Stimulated activated CD8-positive, alpha-beta memory T cell treated with anti-CD3 and anti-CD28 coated beads, Interleukin-7, amount 100 ng/mL, for 4 hours (primary cell): ENCODE results near the gene E2F1.
A peak's percentile ranks its signal among the peaks of the same experiment; 100 is the strongest.

ENCODE experiments used
- DNase-seq, 2 donors: peaks; one replicate each; pipeline ENCODE4 v3.0.0-alpha.2; 2020; ENCODE audit warnings: low read depth in 2 of 2

Gene E2F1

DNA sequence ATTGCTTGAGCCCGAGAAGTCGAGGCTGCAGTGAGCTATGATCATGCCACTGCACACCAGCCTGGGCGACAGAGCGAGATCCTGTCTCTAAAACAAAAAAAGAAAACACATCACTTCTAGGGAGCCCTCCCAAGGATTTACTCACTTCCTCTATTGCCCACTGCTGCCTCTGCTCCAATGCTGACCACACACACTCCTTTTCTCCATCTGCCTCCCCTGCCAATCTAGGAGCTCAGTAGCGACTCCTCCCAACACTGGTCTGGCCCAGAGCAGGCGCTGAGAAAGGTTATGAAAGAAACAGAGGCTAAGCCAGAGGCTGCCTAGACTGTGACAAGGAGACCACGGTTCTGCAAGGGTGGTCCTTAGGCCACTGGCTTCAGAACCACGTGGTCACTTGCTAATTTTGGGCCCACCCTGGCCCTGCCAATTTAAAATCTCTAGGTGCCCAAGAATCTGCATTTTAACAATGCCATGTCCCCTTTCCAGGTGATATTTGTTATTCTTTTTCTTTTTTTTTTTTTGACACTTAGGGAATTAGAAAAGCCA lies 1.3 kb upstream of the E2F1 start:
- DNase-seq = no peak

- no peak for DNase-seq
Measured at GRCh38 chr20:33686984-33687366, 790 bp upstream of the E2F1 start.

DNA sequence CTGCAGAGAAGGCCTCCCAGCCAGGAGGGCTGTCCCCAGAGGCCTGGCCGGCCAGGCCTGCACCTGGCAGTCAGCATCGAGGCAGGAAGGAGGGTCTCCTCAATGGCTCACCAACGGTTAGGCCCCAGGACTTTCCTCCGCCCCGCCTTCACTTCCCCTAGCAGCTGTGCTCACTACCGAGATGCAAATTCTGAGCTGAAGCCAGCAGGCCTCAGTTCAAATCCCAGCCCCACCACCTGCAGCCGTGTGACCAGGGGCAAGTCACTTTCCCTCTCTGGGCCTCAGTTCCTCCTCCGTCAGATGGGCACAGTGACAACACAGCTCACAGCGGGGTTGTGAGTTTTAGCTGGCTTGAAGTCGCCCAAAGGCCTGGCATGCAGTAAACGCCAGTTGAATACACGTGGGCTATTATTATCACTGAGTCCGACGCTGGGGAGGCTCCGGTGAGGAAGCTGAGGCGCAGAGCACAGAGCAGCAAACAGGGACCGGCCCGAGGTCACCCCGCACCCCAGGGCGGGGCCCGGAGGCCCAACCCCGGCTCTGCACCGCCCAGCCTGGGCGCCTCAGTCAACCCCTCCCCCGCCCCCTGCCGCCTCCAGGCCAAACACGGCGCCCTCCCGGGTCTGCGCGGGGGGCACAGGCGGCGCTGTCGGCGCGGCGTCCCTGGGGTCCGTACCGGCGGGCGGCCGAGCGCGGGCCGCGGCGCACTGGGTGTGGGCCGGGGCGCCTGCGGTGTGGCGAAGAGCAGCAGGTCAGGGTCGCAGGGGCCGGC lies 671 bp downstream of the E2F1 start:
- peak in 1 of 2 donors; percentile 26 for DNase-seq

DNA sequence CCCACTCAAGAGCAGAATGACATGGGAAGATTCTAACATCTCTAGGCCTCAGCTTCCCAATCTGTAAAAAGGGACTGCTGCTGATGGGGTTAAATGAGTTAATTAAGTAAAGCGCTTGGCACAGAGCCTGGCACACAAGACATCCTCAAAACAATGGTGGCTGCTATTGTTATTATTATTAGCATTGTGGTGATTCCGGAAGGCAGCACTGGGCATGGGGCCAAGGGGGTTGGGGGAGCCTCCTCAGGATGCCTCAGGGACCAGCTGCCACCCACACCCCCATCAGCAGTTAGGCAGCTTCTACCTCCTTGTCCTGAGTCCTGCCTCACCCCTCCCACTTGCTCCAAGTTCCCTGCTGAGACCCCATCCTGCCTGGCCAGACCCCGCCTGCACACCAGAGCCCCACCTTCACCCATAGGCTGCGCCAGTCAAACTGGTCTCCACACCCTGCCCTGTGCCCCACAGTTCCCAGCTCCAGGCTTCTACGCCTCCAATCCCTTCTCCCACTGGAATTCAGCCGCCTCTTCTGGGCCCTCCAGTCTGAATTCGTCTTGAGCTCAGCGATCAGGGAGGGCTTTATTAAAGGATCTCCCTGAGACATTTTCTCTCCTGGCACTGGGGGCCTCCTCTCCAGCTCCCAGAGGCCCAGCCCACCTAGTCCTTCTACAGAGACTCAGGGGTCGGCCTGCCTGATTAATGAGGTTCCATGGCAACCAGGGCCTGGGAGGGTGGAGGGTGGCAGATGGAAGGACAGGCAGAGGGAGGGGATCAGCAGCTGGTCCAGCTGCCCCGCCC lies 1.5 kb downstream of the E2F1 start:
- DNase-seq = no peak

GRCh38 chr20:33681728-33682353 lies 4.3 kb downstream of the E2F1 start:
- DNase-seq = no peak

DNA sequence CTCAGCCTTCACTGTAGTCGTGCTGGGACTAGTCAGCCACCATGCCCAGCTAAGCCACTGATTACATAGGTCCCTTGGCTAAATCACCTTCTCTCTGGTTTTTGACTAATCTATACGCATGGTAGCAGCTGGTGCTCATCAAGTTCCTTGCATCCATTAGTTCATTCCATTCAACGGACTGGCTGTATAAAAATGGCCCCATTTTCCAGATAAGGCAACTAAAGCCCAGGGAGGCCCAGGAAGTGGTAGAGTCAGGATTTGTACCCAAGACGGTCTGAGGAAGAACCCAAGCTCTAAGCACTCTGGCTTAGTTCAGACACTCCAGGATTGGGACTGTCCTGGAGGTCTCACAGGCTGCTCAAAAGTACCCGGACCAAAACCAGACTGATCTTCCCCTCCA lies 4.9 kb downstream of the E2F1 start:
- no peak for DNase-seq

DNA sequence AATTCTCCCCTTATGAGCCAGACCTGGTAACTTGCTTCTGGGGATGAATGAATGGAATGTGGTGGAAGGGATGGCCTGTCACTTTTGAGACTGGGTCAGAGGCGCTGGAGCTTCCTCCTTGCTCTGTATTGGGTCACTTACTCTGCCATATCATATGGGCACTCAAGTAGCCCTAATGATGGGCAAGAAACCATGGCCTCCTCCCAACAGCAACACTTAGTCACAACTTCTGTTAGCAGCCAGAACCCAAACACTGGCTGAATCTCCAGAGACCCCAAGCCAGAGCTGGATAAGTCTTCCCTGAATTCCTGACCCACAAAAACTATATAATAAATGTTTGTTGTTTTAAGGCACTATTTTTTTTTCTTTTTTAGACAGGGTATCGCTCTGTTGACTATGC lies 5.5 kb downstream of the E2F1 start:
- no peak for DNase-seq

- peak in 1 of 2 donors; percentile 17 for DNase-seq
Measured at GRCh38 chr20:33679758-33680485, 6.3 kb downstream of the E2F1 start.

DNA sequence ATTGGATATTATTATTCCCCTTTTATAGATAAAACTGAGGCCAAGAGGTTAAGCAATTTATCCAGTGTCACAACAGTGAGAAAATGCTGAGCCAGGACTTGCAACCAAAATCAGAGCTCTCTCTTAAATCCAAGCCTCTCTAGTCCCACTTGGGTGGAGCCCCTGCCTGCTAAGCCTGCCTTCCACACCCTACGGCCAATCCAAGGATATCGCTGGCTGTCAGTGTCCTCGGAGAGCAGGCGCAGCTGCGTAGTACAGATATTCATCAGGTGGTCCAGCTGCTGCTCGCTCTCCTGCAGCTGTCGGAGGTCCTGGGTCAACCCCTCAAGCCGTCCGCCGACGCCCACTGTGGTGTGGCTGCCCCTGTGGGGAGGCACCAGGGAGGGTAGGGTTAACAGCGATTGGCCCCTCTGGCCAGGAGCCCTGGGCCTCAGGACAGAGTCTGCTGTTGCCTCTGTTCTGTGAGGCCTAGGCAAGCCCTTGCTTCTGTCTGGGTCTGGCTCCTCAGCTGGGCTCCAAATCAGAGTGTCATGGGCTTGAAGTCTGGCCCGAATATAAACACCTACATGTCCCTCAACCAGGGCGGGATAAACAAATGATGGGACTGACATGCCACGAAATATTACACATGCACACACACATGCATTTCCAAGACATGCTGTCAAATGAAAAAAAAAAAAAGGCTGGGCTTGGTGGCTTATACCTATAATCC lies 8.0 kb downstream of the E2F1 start:
- DNase-seq = no peak

- no peak for DNase-seq
Measured at GRCh38 chr20:33676652-33677645, 9.2 kb downstream of the E2F1 start.

DNA sequence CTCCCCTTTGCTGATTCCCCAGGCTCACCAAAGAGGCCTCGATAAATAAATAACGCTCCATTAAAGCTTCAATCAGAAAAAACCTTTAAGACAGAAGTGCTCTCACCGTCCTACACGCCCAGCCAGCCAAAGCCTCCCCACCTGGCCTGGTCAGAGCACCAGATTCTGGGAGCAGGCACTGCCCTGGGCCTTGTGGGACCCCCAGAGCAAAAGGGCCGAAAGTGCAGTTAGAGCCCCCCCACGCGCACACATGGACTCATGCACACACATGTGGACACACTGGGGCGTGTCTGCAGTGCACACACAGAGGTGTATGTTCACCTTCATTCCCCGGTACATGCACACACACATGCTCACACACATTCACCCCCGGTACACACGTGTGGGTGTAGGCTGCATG lies 10.1 kb downstream of the E2F1 start:
- DNase-seq = no peak

GRCh38 chr20:33675136-33675959 lies 10.8 kb downstream of the E2F1 start:
- no peak for DNase-seq

GRCh38 chr20:33674294-33675135 lies 11.7 kb downstream of the E2F1 start, which contains the start of gene NECAB3:
NECAB3 (minus strand) TSS chr20:33674428; CDS start chr20:33674352, 76 bp downstream.
- peak in 1 of 2 donors; percentile 55 for DNase-seq

GRCh38 chr20:33673410-33674293 lies 12.5 kb downstream of the E2F1 start:
- DNase-seq = no peak

- DNase-seq = no peak
Measured at GRCh38 chr20:33673114-33673409, 13.1 kb downstream of the E2F1 start.

- DNase-seq = no peak
Measured at GRCh38 chr20:33672426-33673113, 13.6 kb downstream of the E2F1 start.
